Endothelial cell of umbilical vein (primary cell): ENCODE measurements around the gene IL13RA1. TPM values are rescaled to one million over a fixed set of nuclear protein-coding genes. Genes with fewer than 3 reads are reported as not detected.

Source experiments
- BruUV-seq: library from RNA; stranded (reverse); fragments of 400-500 nt; replicated peaks from 2 replicates; lab custom pipeline; 2021; lab: Mats Ljungman, UMichigan
- CTCF ChIA-PET: fragments of 300-600, 350-600 bp; sonication (Branson Sonifier 250); formaldehyde crosslinking; loops from one replicate; lab custom pipeline; 2021; ENCODE audit warnings: antibody characterized with exemption, inconsistent platforms; lab: Charles Lee
- POLR2A ChIA-PET: fragments of 300-600, 350-600 bp; sonication (Branson Sonifier 250); formaldehyde crosslinking; loops from one replicate; lab custom pipeline; 2021; ENCODE audit warnings: antibody characterized with exemption, inconsistent platforms; lab: Charles Lee
- DNase-seq: peaks from one replicate; pipeline ENCODE4 v3.0.0-alpha.2; 2011; ENCODE audit warnings: low read depth, low spot score
- FAIRE-seq: peaks from 2 replicates; lab custom pipeline; 2011; peaks lifted over from hg19 to GRCh38; lab: Jason Lieb, UNC
- H2AFZ ChIP-seq: 2 replicates; pipeline ENCODE4 v1.6.0; 2012; ENCODE audit warnings: low read depth, low read length, control low read depth, inconsistent platforms
- H3K27ac ChIP-seq: 2 replicates; pipeline ENCODE4 v1.5.1; 2011; ENCODE audit warnings: low read depth, mild to moderate bottlenecking, control low read depth, low read length, moderate library complexity; ENCODE audit not compliant: insufficient read depth
- H3K27me3 ChIP-seq, 2 experiments: 2 replicates each; pipeline versions ENCODE4 v1.6.0 to v1.6.1; 2011; ENCODE audit warnings: low read length in 2 of 2, mixed read lengths in 1 of 2; ENCODE audit not compliant: control insufficient read depth in 2 of 2, insufficient read depth in 2 of 2
- H3K36me3 ChIP-seq, 2 experiments: 2 replicates in 1 of 2; 3 replicates in 1 of 2; pipeline ENCODE4 v1.5.1; 2011; ENCODE audit warnings: low read length in 2 of 2, mild to moderate bottlenecking in 1 of 2, moderate library complexity in 1 of 2; ENCODE audit not compliant: control insufficient read depth in 2 of 2, insufficient read depth in 2 of 2; ENCODE audit errors: extremely low read depth in 1 of 2
- H3K4me1 ChIP-seq: 3 replicates; pipeline ENCODE4 v1.5.1; 2011; ENCODE audit warnings: mild to moderate bottlenecking, low read length; ENCODE audit not compliant: control insufficient read depth, insufficient read depth; ENCODE audit errors: extremely low read depth
- H3K4me2 ChIP-seq: 2 replicates; pipeline ENCODE4 v1.6.1; 2011; ENCODE audit warnings: low read length, control low read depth, mixed read lengths; ENCODE audit not compliant: insufficient read depth
- H3K4me3 ChIP-seq, 3 experiments: fragments of 200-600 bp in 1 of 3; sonication (generic), shearing (Covaris generic) in 1 of 3; replicated peaks in 1 of 3; 2 replicates each; pipeline ENCODE4 v1.5.1; 2011 to 2016; ENCODE audit warnings: control low read depth in 3 of 3, low read length in 3 of 3, mild to moderate bottlenecking in 2 of 3, inconsistent platforms in 1 of 3, low read depth in 1 of 3, moderate library complexity in 1 of 3; ENCODE audit not compliant: insufficient read depth in 1 of 3
- H3K79me2 ChIP-seq: 2 replicates; pipeline ENCODE4 v1.6.0; 2012; ENCODE audit warnings: low read length, inconsistent platforms; ENCODE audit not compliant: control insufficient read depth, insufficient read depth
- H3K9ac ChIP-seq: replicated peaks from 2 replicates; pipeline ENCODE3; 2011; ENCODE audit warnings: low read length, control low read depth; ENCODE audit not compliant: insufficient read depth; ENCODE audit errors: extremely low read depth
- H3K9me1 ChIP-seq: replicated peaks from 3 replicates; pipeline ENCODE4 v1.6.0; 2011; ENCODE audit warnings: mild to moderate bottlenecking, low read length; ENCODE audit not compliant: control insufficient read depth, insufficient read depth; ENCODE audit errors: extremely low read depth
- H3K9me3 ChIP-seq: replicated peaks from 2 replicates; pipeline ENCODE4 v1.5.1; 2012; ENCODE audit warnings: low read length, inconsistent platforms; ENCODE audit not compliant: control insufficient read depth, insufficient read depth
- H4K20me1 ChIP-seq: replicated peaks from 2 replicates; pipeline ENCODE3; 2011; ENCODE audit warnings: mild to moderate bottlenecking, low read length; ENCODE audit not compliant: control insufficient read depth, insufficient read depth; ENCODE audit errors: extremely low read depth
- CTCF ChIP-seq, 2 donors: IDR thresholded peaks; 1 replicate in 1 of 2; 2 replicates in 1 of 2; pipeline ENCODE4 v1.5.1; 2011; ENCODE audit warnings: low read length in 2 of 2, mild to moderate bottlenecking in 2 of 2, moderate library complexity in 2 of 2, control low read depth in 1 of 2, inconsistent platforms in 1 of 2, low read depth in 1 of 2; ENCODE audit not compliant: insufficient read depth in 1 of 2; ENCODE audit errors: extremely low read depth in 1 of 2
- EZH2 ChIP-seq: IDR thresholded peaks from 2 replicates; pipeline ENCODE4 v1.6.1; 2012; ENCODE audit warnings: borderline replicate concordance, low read depth, mild to moderate bottlenecking, moderate library complexity, low read length, inconsistent platforms; ENCODE audit not compliant: severe bottlenecking
- FOS ChIP-seq: IDR thresholded peaks from 2 replicates; pipeline ENCODE4 v1.6.1; 2011; ENCODE audit warnings: mild to moderate bottlenecking, low read length, moderate library complexity, borderline replicate concordance; ENCODE audit not compliant: insufficient read depth
- GATA2 ChIP-seq: IDR thresholded peaks from 2 replicates; pipeline ENCODE4 v1.7.0; 2011; ENCODE audit warnings: low read depth, mild to moderate bottlenecking, moderate library complexity, mixed read lengths, low read length; ENCODE audit not compliant: insufficient read length, insufficient read depth
- JUN ChIP-seq: IDR thresholded peaks from 2 replicates; pipeline ENCODE4 v1.6.1; 2011; ENCODE audit warnings: borderline replicate concordance, low read depth; ENCODE audit not compliant: insufficient read length, insufficient read depth
- MAX ChIP-seq: IDR thresholded peaks from 2 replicates; pipeline ENCODE4 v1.6.1; 2011; ENCODE audit not compliant: insufficient read depth, insufficient read length
- MYC ChIP-seq: IDR thresholded peaks from one replicate; pipeline ENCODE4 v1.6.1; 2011; ENCODE audit warnings: mild to moderate bottlenecking, low read depth, low read length
- POLR2A ChIP-seq: IDR thresholded peaks from 2 replicates; pipeline ENCODE4 v1.6.1; 2012; ENCODE audit warnings: low read depth, mild to moderate bottlenecking, control low read depth, low read length
- dilution Hi-C: fragments of 300-500 bp; cut with MboI; formaldehyde crosslinking; loops from one replicate; pipeline ENCODE4 v1.15.0; 2019; ENCODE audit warnings: low sequenced_read_pairs; ENCODE audit not compliant: extremely low pct_ligation_motif_present
- intact Hi-C: fragments of 100-400 bp; cut with micrococcal nuclease; formaldehyde crosslinking; loops from one replicate; pipeline ENCODE4 v1.10.0; 2022
- polyA plus RNA-seq, 4 experiments: library from polyadenylated mRNA; depleted of rRNA in 3 of 4; stranded (reverse) in 3 of 4; unstranded in 1 of 4; fragments of >200 nt; gene quantifications; 2 replicates each; pipeline versions ENCODE4 v1.2.1 to v1.2.3, GENCODE V29; 2011 to 2012; ENCODE audit warnings: missing spikeins in 1 of 4
- total RNA-seq: library from RNA; stranded (reverse); gene quantifications from 2 replicates; pipeline ENCODE4 v1.2.3, GENCODE V29; 2021

The IL13RA1 gene
- total and polyA plus RNA-seq, 2 donors (not counting 3 experiments of a cell fraction or from before 2014, with no cell fraction given), result 40.7 to 61.9 TPM

DNA sequence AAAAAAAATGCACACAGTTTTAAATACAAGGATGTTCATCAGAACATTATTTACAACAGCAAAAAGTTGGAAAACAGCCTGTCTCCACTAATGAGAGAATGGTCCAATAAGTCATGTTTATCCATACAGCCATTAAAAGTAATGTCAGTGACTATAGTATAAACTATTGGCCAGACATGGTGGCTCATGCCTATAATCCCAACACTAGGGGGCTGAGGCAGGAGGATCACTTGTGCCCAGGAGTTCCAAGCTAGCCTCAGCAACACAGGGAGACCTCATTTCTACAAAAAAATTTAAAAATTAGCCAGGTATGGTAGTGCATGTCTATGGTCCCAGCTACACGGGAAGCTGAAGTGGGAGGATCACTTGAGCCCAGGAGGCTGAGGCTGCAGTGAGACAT, 48.1 kb upstream of the IL13RA1 start:
- no peaks in the 10 kb centered on the region for H3K79me2 ChIP-seq
- dilution Hi-C loops, result no loop called here
- H3K4me3 ChIP-seq, result no peak overlapping the region
- no peak overlapping the region for H3K27ac ChIP-seq
- H3K9me3 ChIP-seq, result no peaks in the 10 kb centered on the region
- TF ChIP-seq MAX (no peak), GATA2 (no peak), CTCF (IDR thresholded peaks at IDR 0.05; ENCODE audit: extremely low read depth in 1 of 2, insufficient read depth in 1 of 2, low read depth in 1 of 2, low read length in 2 of 2) (no peak), EZH2 (no peak), POLR2A (no peak), FOS (no peak), MYC (no peak), JUN (no peak)
- no peak overlapping the region for H2AFZ ChIP-seq
- H3K27me3 ChIP-seq, result no peaks in the 10 kb centered on the region
- FAIRE-seq, result peak; percentile 38
- no TSS peak for BruUV-seq
- H3K36me3 ChIP-seq, result no peaks in the 10 kb centered on the region
- intact Hi-C loops, result no loop called here
- H3K9ac ChIP-seq, result no peak overlapping the region
- POLR2A ChIA-PET, result no interaction called here
- H3K4me1 ChIP-seq, result no peaks in the 10 kb centered on the region
- no peaks in the 10 kb centered on the region for H3K9me1 ChIP-seq
- CTCF ChIA-PET, result no interaction called here
- DNase-seq, result no peak
- H3K4me2 ChIP-seq, result no peak overlapping the region
- no peaks in the 10 kb centered on the region for H4K20me1 ChIP-seq
